ENCODE results near the gene FRK. TPM values are rescaled to one million over a fixed set of nuclear protein-coding genes. Genes with fewer than 3 reads are reported as not detected.
A peak's percentile ranks its signal among the peaks of the same experiment; 100 is the strongest.

The FRK gene
- total RNA-seq, 2 donors from 2014 or later, result 2.7 to 6.3 TPM

DNA sequence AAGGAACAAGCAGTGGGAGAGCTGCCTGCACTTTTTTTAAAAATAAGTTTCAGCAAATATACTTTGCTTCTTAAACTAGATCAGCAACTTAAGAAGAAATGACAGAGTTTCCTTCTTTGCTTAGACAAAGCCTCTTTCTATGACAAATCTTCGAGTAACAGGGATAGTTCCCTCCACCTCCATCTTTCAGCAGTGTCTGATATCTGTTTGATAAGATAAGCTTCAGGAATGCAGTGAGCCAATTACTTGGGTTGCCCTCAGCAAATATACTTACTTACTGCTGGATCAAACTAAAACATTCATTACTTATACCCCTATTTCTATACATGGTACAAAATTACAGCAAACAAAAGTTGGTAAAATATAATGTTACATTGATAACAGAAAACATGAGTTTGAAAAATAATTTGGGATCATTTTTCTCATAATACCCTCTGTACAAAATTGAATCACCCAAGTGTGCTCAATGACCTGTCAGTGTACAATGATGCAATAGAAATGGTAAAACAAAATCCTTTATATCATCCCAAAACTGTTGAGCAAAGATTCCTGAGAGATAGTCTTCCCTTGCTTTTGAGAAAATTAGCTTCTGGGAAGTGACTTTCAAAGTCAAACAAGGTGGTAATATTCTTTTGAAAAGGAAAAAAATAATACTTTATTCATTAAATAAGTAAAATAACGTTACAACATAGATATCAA lies 24.5 kb downstream of the FRK start:
- no peaks in the 10 kb centered on the region for H3K36me3 ChIP-seq
- peaks cover 0 to 12% of the 10 kb centered on the region in 2 donors for H3K4me1 ChIP-seq
- no peak overlapping the region for H3K4me3 ChIP-seq
- H3K27me3 ChIP-seq, result no peaks in the 10 kb centered on the region
- H3K27ac ChIP-seq, result peak overlapping the region in 1 of 2 donors; percentile 22
- DNase-seq (ENCODE audit: low spot score), result no peak
- TF ChIP-seq, protein P1, sequence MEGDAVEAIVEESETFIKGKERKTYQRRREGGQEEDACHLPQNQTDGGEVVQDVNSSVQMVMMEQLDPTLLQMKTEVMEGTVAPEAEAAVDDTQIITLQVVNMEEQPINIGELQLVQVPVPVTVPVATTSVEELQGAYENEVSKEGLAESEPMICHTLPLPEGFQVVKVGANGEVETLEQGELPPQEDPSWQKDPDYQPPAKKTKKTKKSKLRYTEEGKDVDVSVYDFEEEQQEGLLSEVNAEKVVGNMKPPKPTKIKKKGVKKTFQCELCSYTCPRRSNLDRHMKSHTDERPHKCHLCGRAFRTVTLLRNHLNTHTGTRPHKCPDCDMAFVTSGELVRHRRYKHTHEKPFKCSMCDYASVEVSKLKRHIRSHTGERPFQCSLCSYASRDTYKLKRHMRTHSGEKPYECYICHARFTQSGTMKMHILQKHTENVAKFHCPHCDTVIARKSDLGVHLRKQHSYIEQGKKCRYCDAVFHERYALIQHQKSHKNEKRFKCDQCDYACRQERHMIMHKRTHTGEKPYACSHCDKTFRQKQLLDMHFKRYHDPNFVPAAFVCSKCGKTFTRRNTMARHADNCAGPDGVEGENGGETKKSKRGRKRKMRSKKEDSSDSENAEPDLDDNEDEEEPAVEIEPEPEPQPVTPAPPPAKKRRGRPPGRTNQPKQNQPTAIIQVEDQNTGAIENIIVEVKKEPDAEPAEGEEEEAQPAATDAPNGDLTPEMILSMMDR (IDR thresholded peaks at IDR 0.05), result no peak
- H3K9me3 ChIP-seq, result no peaks in the 10 kb centered on the region

DNA sequence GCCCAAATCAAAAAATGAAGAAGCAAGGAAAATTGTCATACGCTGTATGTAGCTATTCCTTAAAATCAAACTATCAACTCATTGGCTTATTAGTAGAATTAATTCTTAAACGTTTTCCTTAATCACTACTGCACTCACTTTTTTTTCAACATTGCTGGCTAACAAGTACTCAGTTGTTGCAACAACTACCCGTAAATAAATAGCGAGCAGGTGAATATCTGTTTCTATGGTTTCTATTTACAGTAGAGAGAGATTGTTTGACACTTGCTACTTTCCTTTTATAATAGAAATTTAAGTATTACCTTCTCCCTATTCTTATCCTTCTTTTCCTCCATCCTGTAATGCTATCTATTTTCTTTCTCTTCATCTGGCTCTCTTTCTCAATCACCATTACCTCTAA lies 25.1 kb downstream of the FRK start:
- no peak overlapping the region for H3K4me3 ChIP-seq
- TF ChIP-seq, protein P1 (IDR thresholded peaks at IDR 0.05), result no peak
- H3K4me1 ChIP-seq, result peaks cover 0 to 12% of the 10 kb centered on the region in 2 donors
- H3K27ac ChIP-seq, result peak overlapping the region in 1 of 2 donors; percentile 22
- no peaks in the 10 kb centered on the region for H3K27me3 ChIP-seq
- DNase-seq (ENCODE audit: low spot score), result no peak
- no peaks in the 10 kb centered on the region for H3K9me3 ChIP-seq
- H3K36me3 ChIP-seq, result no peaks in the 10 kb centered on the region

DNA sequence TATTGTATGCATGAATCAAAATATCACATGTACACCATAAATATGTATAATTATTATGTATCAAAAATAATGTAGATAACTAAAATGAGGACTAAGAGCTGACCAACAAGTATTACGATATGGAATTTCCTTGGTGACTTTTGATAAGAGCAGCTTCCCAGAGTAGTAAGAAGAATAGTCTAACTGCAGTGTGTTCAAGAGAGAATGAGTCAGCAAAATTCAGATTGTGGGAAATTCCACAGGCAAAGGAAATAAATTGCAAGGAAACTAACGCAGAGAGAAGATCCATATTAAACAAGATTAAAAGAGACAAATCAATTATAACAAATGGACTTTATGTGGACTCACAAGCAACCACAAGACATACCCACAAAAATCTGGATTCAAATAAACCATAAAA lies 26.4 kb downstream of the FRK start:
- Histone ChIP-seq H3K27me3 (no peaks in the 10 kb centered on the region), H3K36me3 (no peaks in the 10 kb centered on the region), H3K27ac (no peak overlapping the region), H3K9me3 (no peaks in the 10 kb centered on the region), H3K4me1 (peaks cover 0 to 12% of the 10 kb centered on the region in 2 donors), H3K4me3 (no peak overlapping the region)
- TF ChIP-seq, protein P1 (IDR thresholded peaks at IDR 0.05), result no peak
- DNase-seq (ENCODE audit: low spot score), result no peak

DNA sequence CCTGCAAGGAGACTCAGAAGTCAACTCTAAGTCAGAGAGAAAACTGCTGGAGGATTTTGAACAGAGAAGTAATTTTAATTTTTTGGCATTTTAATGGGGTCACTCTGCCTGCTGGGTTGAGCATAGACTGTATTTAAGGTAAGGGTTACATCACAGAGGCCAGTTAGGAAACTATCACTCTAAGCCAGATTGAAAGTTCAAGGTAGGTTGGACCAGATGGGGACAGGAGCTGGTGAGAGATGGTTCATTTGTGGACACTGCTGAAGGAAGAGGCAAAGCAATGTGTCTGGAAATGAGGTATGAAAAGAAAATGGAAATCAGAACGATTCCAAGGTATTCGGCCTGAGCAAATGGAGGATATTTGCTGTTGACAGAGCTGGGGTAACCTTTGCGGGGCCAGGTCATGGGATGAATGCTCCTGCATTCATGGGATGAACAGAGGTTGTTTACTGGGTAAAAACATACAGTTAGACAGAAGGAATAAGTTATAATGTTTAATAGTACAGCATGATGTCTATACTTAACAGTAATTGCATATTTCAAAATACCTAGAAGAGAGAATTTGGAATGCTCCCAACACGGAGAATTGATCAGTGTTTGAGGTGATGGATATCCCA lies 26.9 kb downstream of the FRK start:
- no peaks in the 10 kb centered on the region for H3K27me3 ChIP-seq
- no peaks in the 10 kb centered on the region for H3K36me3 ChIP-seq
- no peak overlapping the region for H3K27ac ChIP-seq
- no peak for DNase-seq (ENCODE audit: low spot score)
- TF ChIP-seq, protein P1 (IDR thresholded peaks at IDR 0.05), result no peak
- no peak overlapping the region for H3K4me3 ChIP-seq
- peaks cover 0 to 12% of the 10 kb centered on the region in 2 donors for H3K4me1 ChIP-seq
- no peaks in the 10 kb centered on the region for H3K9me3 ChIP-seq

DNA sequence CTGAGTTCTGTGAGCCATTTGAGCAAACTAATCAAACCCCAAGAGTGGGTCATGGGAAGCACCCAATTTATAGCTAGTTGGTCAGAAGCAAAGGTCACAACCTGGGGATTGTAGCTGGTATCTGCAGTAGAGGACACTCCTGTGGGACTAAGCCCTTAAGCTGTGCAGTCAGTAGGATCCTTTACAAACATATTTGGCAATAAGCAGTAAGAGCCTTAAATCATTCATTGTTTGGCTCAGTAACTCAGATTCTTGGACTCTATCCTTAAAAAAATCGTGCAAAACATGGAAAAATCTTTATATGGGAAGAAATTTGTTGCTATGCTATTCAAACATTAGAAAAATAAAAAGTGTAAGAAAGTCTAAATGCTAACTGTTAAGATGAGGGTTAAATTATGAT lies 29.9 kb downstream of the FRK start:
- no peak overlapping the region for H3K4me3 ChIP-seq
- no peak for DNase-seq (ENCODE audit: low spot score)
- H3K36me3 ChIP-seq, result no peaks in the 10 kb centered on the region
- H3K27me3 ChIP-seq, result no peaks in the 10 kb centered on the region
- H3K9me3 ChIP-seq, result no peaks in the 10 kb centered on the region
- TF ChIP-seq, protein P1 (IDR thresholded peaks at IDR 0.05), result no peak
- no peak overlapping the region for H3K27ac ChIP-seq
- H3K4me1 ChIP-seq, result peaks cover 0 to 7% of the 10 kb centered on the region in 2 donors

Data from right atrium auricular region (tissue), 2 donors.